Stimulated activated naive CD8-positive, alpha-beta T cell treated with anti-CD3 and anti-CD28 coated beads, Interleukin-15, Interleukin-2, amounts not matched to agents 100 U/mL and 50 U/mL, for 24 hours (primary cell): ENCODE measurements around the gene DEFB112.

Source experiments
- ATAC-seq: fragments of 150-1000 bp; cut with Tn5 transposase; one replicate; pipeline ENCODE4 v1.10.0; 2021
- DNase-seq: peaks from one replicate; pipeline ENCODE4 v3.0.0; 2021

The DEFB112 gene

DNA sequence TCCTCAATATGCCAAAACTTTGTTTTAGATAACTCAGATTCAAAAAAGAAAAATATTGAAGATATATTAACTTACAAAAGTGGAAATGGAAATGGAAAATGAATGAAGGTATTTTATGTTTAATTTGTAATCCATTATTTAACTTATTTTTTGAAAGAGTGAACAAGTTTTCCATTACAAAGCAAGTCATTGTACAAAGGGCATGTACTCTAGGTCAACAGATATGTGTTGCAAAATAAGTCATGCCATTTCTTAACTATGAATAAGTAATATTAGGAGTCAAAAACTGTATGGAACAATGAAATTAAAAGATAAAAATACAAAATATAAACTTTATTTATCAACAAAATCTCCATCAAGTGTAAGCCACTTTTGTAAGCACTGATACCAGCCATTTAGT is 54.5 kb downstream of the DEFB112 start:
- no peak for ATAC-seq
- DNase-seq: no peak
